Activated naive CD4-positive, alpha-beta T cell treated with anti-CD3 and anti-CD28 coated beads for 36 hours (primary cell): ENCODE measurements around the gene BNIP5. TPM values are rescaled to one million over a fixed set of nuclear protein-coding genes. Genes with fewer than 3 reads are reported as not detected.
A peak's percentile ranks its signal among the peaks of the same experiment; 100 is the strongest.
"Not testable (repeated sequence)": the region's sequence is repeated elsewhere in the genome, so short reads cannot be mapped to it uniquely, and the experiment has no call there.

ENCODE experiments used
- CTCF ChIA-PET: fragments of 350-600 bp; sonication (Branson Sonifier 250); formaldehyde crosslinking; loops from one replicate; lab custom pipeline; 2021; ENCODE audit warnings: antibody characterized with exemption; lab: Charles Lee
- DNase-seq: peaks from one replicate; pipeline ENCODE4 v3.0.0-alpha.2; 2020
- H3K27ac Mint-ChIP-seq: one replicate; pipeline ENCODE4 v1.8.0; 2021; ENCODE audit warnings: mild to moderate bottlenecking, mixed read lengths
- H3K27me3 Mint-ChIP-seq: one replicate; pipeline ENCODE4 v1.8.0; 2021; ENCODE audit warnings: low read depth, mixed read lengths
- H3K36me3 Mint-ChIP-seq: one replicate; pipeline ENCODE4 v1.8.0; 2021; ENCODE audit warnings: low read depth, mixed read lengths
- H3K4me1 Mint-ChIP-seq: one replicate; pipeline ENCODE4 v1.8.0; 2021; ENCODE audit warnings: low read depth, mixed read lengths
- H3K4me3 Mint-ChIP-seq: one replicate; pipeline ENCODE4 v1.8.0; 2021; ENCODE audit warnings: mild to moderate bottlenecking, moderate library complexity, mixed read lengths
- H3K9me3 Mint-ChIP-seq: one replicate; pipeline ENCODE4 v1.8.0; 2021; ENCODE audit warnings: mixed read lengths
- intact Hi-C: fragments of 100-400 bp; cut with micrococcal nuclease; formaldehyde crosslinking; loops from one replicate; pipeline ENCODE4 v1.15.1; 2023
- total RNA-seq, 2 experiments: library from RNA; stranded (reverse); gene quantifications; one replicate each; pipeline ENCODE4 v1.2.3, GENCODE V29; 2021

BNIP5 gene
- total RNA-seq, 2 experiments from 2014 or later = not detected

- Mint-ChIP-seq H3K36me3 (no peaks in the 10 kb centered on the region), H3K4me1 (no peaks in the 10 kb centered on the region), H3K9me3 (no peaks in the 10 kb centered on the region), H3K27me3 (no peaks in the 10 kb centered on the region), H3K4me3 (no peak overlapping the region), H3K27ac (no peak overlapping the region)
- intact Hi-C loops = no loop called here
- CTCF ChIA-PET = interaction anchor here (0.9 kb wide), 1 partner anchor 15 kb away, joined by 3 read pairs; no protein-coding TSS in a partner anchor
- DNase-seq = no peak
Measured at GRCh38 chr6:36374972-36375371, 38.3 kb upstream of the BNIP5 start.

GRCh38 chr6:36374194-36374593 is 37.5 kb upstream of the BNIP5 start:
- Mint-ChIP-seq H3K27ac (no peak overlapping the region), H3K9me3 (no peaks in the 10 kb centered on the region), H3K4me3 (no peak overlapping the region), H3K4me1 (no peaks in the 10 kb centered on the region), H3K36me3 (no peaks in the 10 kb centered on the region), H3K27me3 (no peaks in the 10 kb centered on the region)
- intact Hi-C loops = no loop called here
- CTCF ChIA-PET = interaction anchor here (0.6 kb wide), 1 partner anchor 277 kb away, joined by 3 read pairs; no protein-coding TSS in a partner anchor
- no peak for DNase-seq

DNA sequence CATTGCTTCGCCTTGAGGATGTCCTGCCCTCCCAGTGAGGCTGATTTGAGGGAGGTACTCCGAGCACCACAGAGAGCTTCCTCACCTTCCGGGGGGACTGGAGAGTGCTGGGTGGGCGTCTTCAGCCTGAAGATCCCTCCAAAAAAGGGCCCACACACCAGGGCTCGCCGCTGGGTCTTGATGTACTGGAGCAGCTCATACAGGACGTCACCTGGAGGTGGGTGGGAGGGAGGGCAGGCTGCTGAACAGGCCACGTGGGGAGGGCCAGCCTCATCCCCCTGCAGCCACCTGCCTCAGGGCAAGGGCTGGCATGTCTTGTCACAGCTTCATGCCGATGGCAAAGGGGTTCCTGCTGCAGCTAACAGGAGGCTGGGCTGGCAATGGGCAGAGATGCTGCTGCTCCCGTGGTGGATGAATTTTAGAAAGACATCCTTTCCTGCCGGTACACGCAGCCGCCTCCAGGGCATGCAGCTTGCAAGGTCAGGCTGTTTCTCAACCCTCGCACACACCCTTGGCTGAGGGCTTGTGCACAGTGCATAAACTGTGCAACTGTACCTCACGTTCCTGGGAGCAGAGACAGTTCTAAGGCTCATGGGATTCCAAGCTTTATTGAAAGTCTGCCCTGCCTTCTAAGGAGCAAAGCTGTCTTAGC is 36.8 kb upstream of the BNIP5 start:
- CTCF ChIA-PET = interaction anchor here (0.6 kb wide), 1 partner anchor 276 kb away, joined by 3 read pairs; no protein-coding TSS in a partner anchor
- DNase-seq = no peak
- Mint-ChIP-seq H3K4me1 (no peaks in the 10 kb centered on the region), H3K4me3 (no peak overlapping the region), H3K9me3 (no peaks in the 10 kb centered on the region), H3K27me3 (no peaks in the 10 kb centered on the region), H3K27ac (no peak overlapping the region), H3K36me3 (no peaks in the 10 kb centered on the region)
- intact Hi-C loops = no loop called here

- Mint-ChIP-seq H3K27me3 (no peaks in the 10 kb centered on the region), H3K9me3 (no peaks in the 10 kb centered on the region), H3K4me1 (no peaks in the 10 kb centered on the region), H3K27ac (no peak overlapping the region), H3K36me3 (no peaks in the 10 kb centered on the region), H3K4me3 (no peak overlapping the region)
- intact Hi-C loops = no loop called here
- CTCF ChIA-PET = interaction anchor here (1.4 kb wide), 1 partner anchor 13 kb away, joined by 3 read pairs; no protein-coding TSS in a partner anchor
- no peak for DNase-seq
Measured at GRCh38 chr6:36372088-36372487, 35.4 kb upstream of the BNIP5 start.

- Mint-ChIP-seq H3K4me3 (no peak overlapping the region), H3K4me1 (no peaks in the 10 kb centered on the region), H3K27ac (no peak overlapping the region), H3K9me3 (no peaks in the 10 kb centered on the region), H3K36me3 (no peaks in the 10 kb centered on the region), H3K27me3 (no peaks in the 10 kb centered on the region)
- CTCF ChIA-PET = interaction anchor here (1.4 kb wide), 1 partner anchor 13 kb away, joined by 3 read pairs; no protein-coding TSS in a partner anchor
- intact Hi-C loops = no loop called here
- DNase-seq = no peak
Measured at GRCh38 chr6:36371211-36371610, 34.5 kb upstream of the BNIP5 start.

DNA sequence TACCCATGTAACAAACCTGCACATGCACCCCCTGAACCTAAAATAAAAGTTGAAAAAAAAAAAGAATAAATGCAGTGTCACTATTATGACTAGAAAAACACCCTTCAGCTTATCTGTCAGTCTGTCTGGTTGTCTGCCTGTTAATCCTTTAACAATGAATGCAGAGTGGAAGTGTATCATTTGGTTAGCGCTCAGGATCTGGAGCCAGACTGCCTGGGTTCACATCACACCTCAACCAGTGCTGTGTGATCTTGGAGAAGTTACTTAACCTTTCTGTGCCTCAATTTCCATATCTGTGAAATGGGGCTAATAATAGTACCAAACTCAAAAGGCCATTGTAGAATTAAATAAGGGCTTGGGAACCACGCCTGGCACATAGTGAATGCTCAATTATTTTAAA is 34.0 kb upstream of the BNIP5 start:
- no peaks in the 10 kb centered on the region for H3K27me3 Mint-ChIP-seq
- H3K9me3 Mint-ChIP-seq = no peaks in the 10 kb centered on the region

DNA sequence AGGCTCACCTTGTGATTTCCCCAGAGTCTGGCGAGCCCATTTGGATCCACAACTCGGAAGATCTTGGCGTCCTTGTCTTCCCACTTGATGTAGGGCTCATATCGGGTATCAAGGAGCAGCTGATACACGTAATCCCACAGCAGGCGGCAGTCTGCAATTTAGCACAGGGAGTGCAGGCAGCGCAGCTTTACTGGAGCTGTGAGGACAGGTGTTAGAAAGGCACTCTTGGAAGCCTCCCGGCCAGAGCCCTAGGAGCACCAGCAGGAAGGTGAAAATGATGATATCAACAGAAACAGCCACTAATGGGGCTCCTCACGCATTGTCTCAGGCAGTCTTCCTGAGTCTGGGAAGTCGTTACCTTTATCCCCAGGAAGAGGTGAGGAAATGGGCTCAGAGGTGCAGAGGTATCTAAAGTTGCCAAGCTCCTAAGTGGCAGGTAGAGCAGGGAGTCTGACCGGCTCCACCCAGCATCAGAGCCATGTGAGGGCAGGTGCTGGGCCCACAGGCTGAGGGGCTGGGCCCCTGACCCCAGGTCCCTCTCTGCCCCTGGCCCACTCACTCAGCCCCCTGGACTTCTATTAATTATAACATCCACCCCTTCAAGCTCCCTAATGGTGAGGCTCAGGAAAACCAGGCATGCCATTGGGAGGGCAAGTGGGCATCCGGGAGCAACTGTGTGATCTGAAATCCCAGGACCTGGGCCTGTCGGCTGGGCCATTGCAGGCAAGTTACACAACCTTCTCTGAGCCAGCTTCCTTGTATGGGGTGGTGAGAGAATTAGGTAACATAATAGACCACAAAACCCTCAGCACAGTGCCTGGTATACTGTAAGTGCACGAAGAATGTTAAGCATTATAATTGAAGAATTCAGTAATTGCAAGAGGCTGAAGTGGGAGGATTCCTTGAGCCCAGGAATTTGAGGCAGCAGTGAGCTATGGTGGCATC is 32.5 kb upstream of the BNIP5 start:
- no peak overlapping the region for H3K4me3 Mint-ChIP-seq
- H3K9me3 Mint-ChIP-seq = no peaks in the 10 kb centered on the region
- no peak overlapping the region for H3K27ac Mint-ChIP-seq
- CTCF ChIA-PET = interaction anchor here (0.6 to 1.1 kb wide), 2 partner anchors 10 to 1102 kb away, joined by 3 to 4 read pairs; no protein-coding TSS in a partner anchor
- no peaks in the 10 kb centered on the region for H3K36me3 Mint-ChIP-seq
- no peaks in the 10 kb centered on the region for H3K27me3 Mint-ChIP-seq
- no peaks in the 10 kb centered on the region for H3K4me1 Mint-ChIP-seq
- no peak for DNase-seq
- intact Hi-C loops = no loop called here

More for the DNA sequence above, 34.0 kb upstream of the BNIP5 start:
- no peaks in the 10 kb centered on the region for H3K4me1 Mint-ChIP-seq
- H3K27ac Mint-ChIP-seq = no peak overlapping the region
- no peak for DNase-seq
- intact Hi-C loops = no loop called here
- no peaks in the 10 kb centered on the region for H3K36me3 Mint-ChIP-seq
- H3K4me3 Mint-ChIP-seq = no peak overlapping the region
- CTCF ChIA-PET = interaction anchor here (0.6 kb wide), 1 partner anchor 151 kb away, joined by 6 read pairs; no protein-coding TSS in a partner anchor

DNA sequence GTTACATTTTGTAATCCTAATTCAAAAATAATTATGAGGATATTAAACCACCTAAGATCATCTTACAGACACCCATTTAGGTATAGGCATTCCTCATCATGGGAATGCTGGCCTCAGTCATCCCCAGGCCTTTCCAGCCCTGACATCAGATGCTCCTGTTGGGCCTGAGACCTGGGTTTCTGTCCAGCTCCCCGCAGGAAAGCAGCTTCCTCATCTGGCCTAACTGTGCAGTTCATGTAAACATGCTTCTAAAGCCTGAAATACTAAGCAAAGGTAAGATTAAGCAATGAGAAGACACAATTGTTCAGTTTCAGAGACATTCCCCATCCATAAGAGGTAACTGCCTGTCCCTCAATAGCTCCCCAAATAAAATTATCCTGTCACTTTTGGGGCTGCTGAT is 31.7 kb upstream of the BNIP5 start:
- CTCF ChIA-PET = interaction anchor here (0.8 to 1.4 kb wide), 3 partner anchors 9 to 27 kb away, joined by 3 to 4 read pairs (median 4); no protein-coding TSS in a partner anchor

GRCh38 chr6:36367743-36368142 is 31.1 kb upstream of the BNIP5 start:
- H3K36me3 Mint-ChIP-seq = no peaks in the 10 kb centered on the region
- no peaks in the 10 kb centered on the region for H3K9me3 Mint-ChIP-seq
- intact Hi-C loops = no loop called here
- no peaks in the 10 kb centered on the region for H3K4me1 Mint-ChIP-seq
- CTCF ChIA-PET = interaction anchor here (0.8 to 1.4 kb wide), 2 partner anchors 9 to 26 kb away, joined by 3 to 4 read pairs; no protein-coding TSS in a partner anchor
- H3K27me3 Mint-ChIP-seq = no peaks in the 10 kb centered on the region
- no peak overlapping the region for H3K4me3 Mint-ChIP-seq
- H3K27ac Mint-ChIP-seq = no peak overlapping the region
- DNase-seq = no peak

More for the DNA sequence above, 31.7 kb upstream of the BNIP5 start:
- intact Hi-C loops = no loop called here
- Mint-ChIP-seq H3K36me3 (no peaks in the 10 kb centered on the region), H3K27ac (no peak overlapping the region), H3K4me3 (no peak overlapping the region), H3K4me1 (no peaks in the 10 kb centered on the region), H3K9me3 (no peaks in the 10 kb centered on the region), H3K27me3 (no peaks in the 10 kb centered on the region)
- no peak for DNase-seq

DNA sequence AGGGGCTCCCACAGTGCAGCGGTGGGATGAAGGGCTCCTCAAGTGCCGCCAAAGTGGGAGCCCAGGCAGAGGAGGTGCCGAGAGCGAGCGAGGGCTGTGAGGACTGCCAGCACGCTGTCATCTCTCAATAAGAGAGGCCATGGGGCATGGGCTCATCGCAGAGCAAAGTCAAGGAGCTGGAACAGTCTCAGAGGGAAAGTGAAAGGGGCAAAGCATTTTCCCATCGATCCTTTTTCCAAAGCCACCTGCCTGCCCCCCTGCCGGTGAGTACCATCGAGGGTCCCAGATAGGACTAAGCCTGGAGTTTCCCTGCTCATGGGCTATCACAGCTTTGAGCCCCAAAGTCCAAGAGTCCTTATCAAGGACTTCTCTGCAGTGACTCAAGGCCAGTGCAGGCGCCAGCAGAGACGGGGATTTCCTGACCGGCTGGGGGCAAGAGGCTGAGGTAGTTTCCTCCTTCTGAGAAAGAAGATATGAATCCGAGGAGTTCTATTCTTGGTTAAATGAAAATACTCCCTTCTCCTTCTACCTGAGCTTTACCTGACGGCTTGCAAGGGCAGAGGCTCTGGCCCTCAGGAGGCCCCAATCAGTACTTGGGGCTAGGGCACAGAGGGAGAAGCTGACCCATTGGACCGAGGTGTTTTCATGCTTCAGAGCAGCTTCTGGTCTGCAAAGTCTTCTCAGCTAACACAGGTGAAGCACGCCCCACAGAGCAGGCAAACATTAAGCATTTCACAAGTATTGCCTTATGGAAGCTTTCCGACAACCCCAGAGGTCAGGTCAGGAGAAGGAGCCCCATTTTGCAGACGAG is 28.2 kb upstream of the BNIP5 start:
- Mint-ChIP-seq H3K4me1 (no peaks in the 10 kb centered on the region), H3K4me3 (no peak overlapping the region), H3K36me3 (no peaks in the 10 kb centered on the region), H3K27ac (no peak overlapping the region), H3K27me3 (no peaks in the 10 kb centered on the region), H3K9me3 (no peaks in the 10 kb centered on the region)
- DNase-seq = peak; percentile 40
- intact Hi-C loops = no loop called here
- CTCF ChIA-PET = interaction anchor here (0.8 to 2.3 kb wide), 3 partner anchors 27 to 63 kb away, joined by 3 to 7 read pairs (median 3); no protein-coding TSS in a partner anchor

- H3K9me3 Mint-ChIP-seq, intact Hi-C loops, H3K27ac Mint-ChIP-seq, H3K36me3 Mint-ChIP-seq, H3K4me3 Mint-ChIP-seq, H3K4me1 Mint-ChIP-seq, H3K27me3 Mint-ChIP-seq, DNase-seq: not testable (repeated sequence)
- CTCF ChIA-PET = interaction anchor here (0.7 to 2.3 kb wide), 3 partner anchors 23 to 47 kb away, joined by 3 to 7 read pairs (median 6); no protein-coding TSS in a partner anchor
Measured at GRCh38 chr6:36364061-36364635, 27.5 kb upstream of the BNIP5 start.
